Keratinocyte (primary cell): ENCODE results near the gene FMNL2.

Source experiments
- EZH2 ChIP-seq: IDR thresholded peaks from one replicate; pipeline ENCODE4 v1.6.1; 2012; ENCODE audit warnings: inconsistent platforms, mild to moderate bottlenecking, low read length, moderate library complexity
- TF ChIP-seq, protein P1 (sequence below), 3 experiments: IDR thresholded peaks in 1 of 3; conservative IDR thresholded peaks in 1 of 3; optimal IDR thresholded peaks in 1 of 3; 2 replicates in 2 of 3; 3 replicates in 1 of 3; pipeline versions ENCODE3 to v1.5.1; 2011; ENCODE audit warnings: low read length in 3 of 3, mild to moderate bottlenecking in 3 of 3, moderate library complexity in 2 of 3, control low read depth in 1 of 3, inconsistent platforms in 1 of 3; ENCODE audit not compliant: insufficient read depth in 2 of 3; ENCODE audit errors: extremely low read depth in 1 of 3

DNA sequence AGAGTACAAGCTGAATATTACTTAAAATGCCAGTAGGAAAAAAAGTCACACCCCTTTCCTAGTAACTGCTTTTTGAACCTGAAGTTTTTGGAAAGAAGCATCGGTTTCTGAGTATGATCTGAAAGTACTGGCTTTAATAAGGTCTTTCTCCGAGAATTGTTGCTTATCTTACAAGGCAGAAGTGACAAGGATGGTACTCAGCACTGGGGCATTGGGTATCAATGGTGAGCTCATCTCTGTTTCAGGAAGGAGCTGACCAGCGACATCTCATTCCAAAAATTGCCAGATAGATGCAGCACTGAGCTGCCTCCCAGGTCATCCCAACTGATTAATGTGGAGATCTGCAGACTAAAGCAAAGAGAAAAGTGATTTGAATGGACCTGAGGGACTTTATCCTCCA, 85.4 kb downstream of the FMNL2 start:
- TF ChIP-seq, protein P1, sequence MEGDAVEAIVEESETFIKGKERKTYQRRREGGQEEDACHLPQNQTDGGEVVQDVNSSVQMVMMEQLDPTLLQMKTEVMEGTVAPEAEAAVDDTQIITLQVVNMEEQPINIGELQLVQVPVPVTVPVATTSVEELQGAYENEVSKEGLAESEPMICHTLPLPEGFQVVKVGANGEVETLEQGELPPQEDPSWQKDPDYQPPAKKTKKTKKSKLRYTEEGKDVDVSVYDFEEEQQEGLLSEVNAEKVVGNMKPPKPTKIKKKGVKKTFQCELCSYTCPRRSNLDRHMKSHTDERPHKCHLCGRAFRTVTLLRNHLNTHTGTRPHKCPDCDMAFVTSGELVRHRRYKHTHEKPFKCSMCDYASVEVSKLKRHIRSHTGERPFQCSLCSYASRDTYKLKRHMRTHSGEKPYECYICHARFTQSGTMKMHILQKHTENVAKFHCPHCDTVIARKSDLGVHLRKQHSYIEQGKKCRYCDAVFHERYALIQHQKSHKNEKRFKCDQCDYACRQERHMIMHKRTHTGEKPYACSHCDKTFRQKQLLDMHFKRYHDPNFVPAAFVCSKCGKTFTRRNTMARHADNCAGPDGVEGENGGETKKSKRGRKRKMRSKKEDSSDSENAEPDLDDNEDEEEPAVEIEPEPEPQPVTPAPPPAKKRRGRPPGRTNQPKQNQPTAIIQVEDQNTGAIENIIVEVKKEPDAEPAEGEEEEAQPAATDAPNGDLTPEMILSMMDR (optimal IDR thresholded peaks at IDR 0.05 in 1 of 3, IDR thresholded peaks at IDR 0.05 in 1 of 3, conservative IDR thresholded peaks at IDR 0.05 in 1 of 3; ENCODE audit: extremely low read depth in 1 of 3, insufficient read depth in 2 of 3, low read length in 3 of 3): no peak
- no peak for TF ChIP-seq EZH2
